Renal cortex interstitium (tissue), 11 donors: ENCODE data around the gene ZNF3. TPM values are rescaled to one million over a fixed set of nuclear protein-coding genes. Genes with fewer than 3 reads are reported as not detected.

Source experiments
- DNase-seq, 11 donors: peaks; one replicate each; pipeline ENCODE4 v3.0.0-alpha.2; 2013; ENCODE audit warnings: low read depth in 9 of 11, low spot score in 4 of 11; ENCODE audit errors: extremely low read depth in 1 of 11
- polyA plus RNA-seq, 3 donors: library from polyadenylated mRNA; unstranded; fragments of 120-200 nt; gene quantifications; one replicate each; pipeline ENCODE4 v1.2.1, GENCODE V29; 2013; ENCODE audit not compliant: insufficient read length in 3 of 3

The ZNF3 gene
- polyA plus RNA-seq, 3 donors = 49.6 to 56.1 (median 50.0) TPM

DNA sequence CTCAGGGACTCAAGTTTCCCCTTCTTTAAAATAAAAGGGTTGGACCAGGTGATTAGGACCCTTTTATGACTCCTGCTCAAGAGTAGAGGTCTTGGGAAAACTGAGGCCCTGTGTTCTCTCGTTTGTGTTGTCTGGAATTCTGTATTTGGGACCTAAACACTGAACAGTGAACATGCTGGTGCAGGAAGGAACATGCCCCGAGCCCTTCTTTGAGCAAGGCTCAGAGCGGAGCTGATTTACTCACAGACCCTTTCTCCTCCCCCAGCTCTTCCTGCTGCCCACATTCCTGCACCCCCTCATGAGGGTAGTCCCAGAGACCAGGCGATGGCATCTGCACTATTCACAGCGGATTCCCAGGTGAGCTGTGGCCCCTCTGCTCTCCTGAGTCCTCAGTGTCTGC, 51.9 kb downstream of the ZNF3 start:
- no peak for DNase-seq

DNA sequence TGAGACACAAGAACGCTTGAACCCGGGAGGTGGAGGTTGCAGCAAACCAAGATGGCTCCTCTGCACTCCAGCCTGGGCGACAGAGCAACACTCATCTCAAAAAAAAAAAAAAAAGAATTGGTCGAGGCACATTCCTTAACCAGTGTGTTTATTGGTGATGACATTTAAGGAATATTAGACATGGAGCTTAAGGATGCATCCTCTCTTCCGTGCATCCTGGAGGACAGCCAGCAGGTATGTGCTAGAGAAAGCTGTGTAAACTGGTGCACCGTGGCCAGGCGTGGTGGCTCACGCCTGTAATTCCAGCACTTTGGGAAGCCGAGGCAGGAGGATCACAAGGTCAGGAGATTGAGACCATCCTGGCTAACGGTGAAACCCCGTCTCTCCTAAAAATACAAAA, 54.3 kb downstream of the ZNF3 start:
- DNase-seq = no peak

DNA sequence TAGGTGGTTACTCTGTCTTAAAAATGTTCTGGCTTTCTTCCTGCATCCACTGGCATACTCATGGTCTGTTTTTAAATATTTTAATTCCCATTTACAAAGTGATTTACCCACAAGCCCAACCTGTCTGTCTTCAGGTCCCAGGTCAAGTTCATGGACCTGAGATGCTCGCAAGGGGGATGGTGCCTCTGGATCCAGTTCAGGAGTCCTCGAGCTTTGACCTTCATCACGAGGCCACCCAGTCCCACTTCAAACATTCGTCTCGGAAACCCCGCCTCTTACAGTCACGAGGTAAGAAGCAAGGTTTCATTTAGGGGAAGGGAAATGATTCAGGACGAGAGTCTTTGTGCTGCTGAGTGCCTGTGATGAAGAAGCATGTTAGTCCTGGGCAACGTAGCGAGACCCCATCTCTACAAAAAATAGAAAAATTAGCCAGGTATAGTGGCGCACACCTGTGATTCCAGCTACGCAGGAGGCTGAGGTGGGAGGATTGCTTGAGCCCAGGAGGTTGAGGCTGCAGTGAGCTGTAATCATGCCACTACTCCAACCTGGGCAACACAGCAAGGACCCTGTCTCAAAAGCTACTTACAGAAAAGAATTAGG, 57.4 kb downstream of the ZNF3 start:
- no peak for DNase-seq

DNA sequence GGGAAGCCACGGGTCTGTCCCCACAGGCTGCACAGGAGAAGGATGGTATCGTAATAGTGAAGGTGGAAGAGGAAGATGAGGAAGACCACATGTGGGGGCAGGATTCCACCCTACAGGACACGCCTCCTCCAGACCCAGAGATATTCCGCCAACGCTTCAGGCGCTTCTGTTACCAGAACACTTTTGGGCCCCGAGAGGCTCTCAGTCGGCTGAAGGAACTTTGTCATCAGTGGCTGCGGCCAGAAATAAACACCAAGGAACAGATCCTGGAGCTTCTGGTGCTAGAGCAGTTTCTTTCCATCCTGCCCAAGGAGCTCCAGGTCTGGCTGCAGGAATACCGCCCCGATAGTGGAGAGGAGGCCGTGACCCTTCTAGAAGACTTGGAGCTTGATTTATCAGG, 58.0 kb downstream of the ZNF3 start:
- no peak for DNase-seq

DNA sequence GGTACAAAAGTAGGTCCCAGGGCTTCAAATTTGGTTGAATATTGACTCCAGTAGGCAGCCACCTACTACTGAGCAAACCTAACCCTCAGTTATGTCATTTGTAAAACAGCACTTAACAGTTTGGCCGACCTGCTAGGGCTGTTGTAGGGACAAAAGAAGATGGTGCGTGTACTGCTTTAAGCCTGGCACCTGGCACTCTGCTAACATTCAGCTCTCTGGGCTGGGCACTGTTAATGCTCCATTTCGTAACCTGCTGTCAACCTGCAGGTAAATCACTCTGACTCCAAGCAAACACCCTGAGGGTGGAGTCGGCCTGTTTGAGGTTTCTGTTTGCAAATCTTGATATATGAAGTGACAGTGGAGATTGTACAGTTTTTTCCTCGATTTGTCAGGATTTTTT, 58.9 kb downstream of the ZNF3 start:
- no peak for DNase-seq

DNA sequence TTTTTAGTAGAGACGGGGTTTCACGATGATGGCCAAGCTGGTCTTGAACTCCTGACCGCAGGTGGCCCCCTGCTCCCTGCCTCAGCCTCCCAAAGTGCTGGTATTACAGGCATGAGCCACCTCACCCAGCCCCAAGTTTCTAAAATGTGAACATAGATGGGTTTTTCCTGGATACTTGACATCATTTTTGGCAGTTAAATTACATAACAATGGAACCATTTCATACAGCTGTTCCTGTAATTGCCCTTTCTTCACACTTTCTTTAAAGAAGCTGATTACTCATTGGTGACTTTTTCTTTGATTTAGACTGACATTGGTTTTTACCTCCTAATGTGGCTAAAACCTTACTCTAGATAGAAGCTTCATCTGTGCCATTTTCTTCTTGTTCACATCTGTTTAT, 60.2 kb downstream of the ZNF3 start:
- no peak for DNase-seq

Other genes starting within 250 kb of the ZNF3 start
- under 1 TPM in 1 of 3 donors, not detected in 2; 0.14 TPM for gene OR2AE1, start 204.7 kb downstream of the ZNF3 start, polyA plus RNA-seq
- gene TRIM4, start 162.2 kb downstream of the ZNF3 start, polyA plus RNA-seq = 10 to 100 TPM; 32.4 to 37.9 (median 33.2) TPM
- 1 to 10 TPM in 1 of 3 donors, under 1 TPM in 2; 0.66 to 1.6 (median 0.97) TPM for gene GJC3, start 152.1 kb downstream of the ZNF3 start, polyA plus RNA-seq
- 10 to 100 TPM; 56.0 to 67.1 (median 61.6) TPM for gene AZGP1, start 105.7 kb downstream of the ZNF3 start, polyA plus RNA-seq
- gene ZKSCAN1, start 66.1 kb downstream of the ZNF3 start, polyA plus RNA-seq = 10 to 100 TPM; 56.7 to 64.3 (median 62.7) TPM
- 10 to 100 TPM; 21.8 to 24.7 (median 23.3) TPM for gene ZSCAN21, start 31.9 kb downstream of the ZNF3 start, polyA plus RNA-seq
- gene COPS6, start 7.2 kb upstream of the ZNF3 start, polyA plus RNA-seq = 100 to 1,000 TPM; 122 to 135 (median 135) TPM
- gene MCM7, start 19.7 kb upstream of the ZNF3 start, polyA plus RNA-seq = 100 to 1,000 TPM; 141 to 173 (median 162) TPM
- gene AP4M1, start 19.9 kb upstream of the ZNF3 start, polyA plus RNA-seq = 10 to 100 TPM; 32.4 to 36.9 (median 36.5) TPM
- gene TAF6, start 37.6 kb upstream of the ZNF3 start, polyA plus RNA-seq = 10 to 100 TPM; 65.4 to 69.4 (median 69.1) TPM
- 10 to 100 TPM; 40.1 to 47.0 (median 41.5) TPM for gene CNPY4, start 37.9 kb upstream of the ZNF3 start, polyA plus RNA-seq
- gene MBLAC1, start 45.2 kb upstream of the ZNF3 start, polyA plus RNA-seq = 1 to 10 TPM in 2 of 3 donors, under 1 TPM in 1; 0.79 to 1.9 (median 1.8) TPM
- 100 to 1,000 TPM in 2 of 3 donors, 10 to 100 TPM in 1; 95.3 to 118 (median 116) TPM for gene LAMTOR4, start 67.2 kb upstream of the ZNF3 start, polyA plus RNA-seq
- 10 to 100 TPM; 16.9 to 26.3 (median 21.5) TPM for gene TRAPPC14, start 77.0 kb upstream of the ZNF3 start, polyA plus RNA-seq
- gene GAL3ST4, start 86.9 kb upstream of the ZNF3 start, polyA plus RNA-seq = 1 to 10 TPM; 4.6 to 6.8 (median 6.2) TPM
- gene GPC2, start 95.7 kb upstream of the ZNF3 start, polyA plus RNA-seq = 10 to 100 TPM in 2 of 3 donors, 1 to 10 TPM in 1; 9.4 to 14.5 (median 14.0) TPM
- 10 to 100 TPM; 13.2 to 33.8 (median 15.3) TPM for gene STAG3, start 96.2 kb upstream of the ZNF3 start, polyA plus RNA-seq
- gene PVRIG, start 138.2 kb upstream of the ZNF3 start, polyA plus RNA-seq = 1 to 10 TPM; 2.2 to 6.6 (median 5.2) TPM
- 1 to 10 TPM; 6.8 to 9.0 (median 8.0) TPM for gene SPDYE3, start 226.0 kb upstream of the ZNF3 start, polyA plus RNA-seq